CD4-positive, alpha-beta T cell treated with Interleukin-17A for 4 hours (primary cell): ENCODE results near the gene HMGB4.

Experiments used
- DNase-seq: peaks from one replicate; pipeline ENCODE4 v3.0.0-alpha.2; 2020; ENCODE audit warnings: mixed read lengths

The HMGB4 gene

GRCh38 chr1:33863779-33864178 is at the start of gene HMGB4:
Gene HMGB4 (plus strand): TSS chr1:33864079. CDS start chr1:33864192, 113 bp downstream.
- DNase-seq = no peak

- no peak for DNase-seq
Measured at GRCh38 chr1:33814166-33814565, 49.7 kb upstream of the HMGB4 start.

GRCh38 chr1:33815061-33815460 is 48.8 kb upstream of the HMGB4 start:
- DNase-seq = no peak

- DNase-seq = no peak
Measured at GRCh38 chr1:33818071-33818470, 45.8 kb upstream of the HMGB4 start.

- DNase-seq = no peak
Measured at GRCh38 chr1:33819290-33819912, 44.5 kb upstream of the HMGB4 start.

GRCh38 chr1:33819913-33820311 is 44.0 kb upstream of the HMGB4 start:
- no peak for DNase-seq

GRCh38 chr1:33820804-33821203 is 43.1 kb upstream of the HMGB4 start:
- DNase-seq = no peak

GRCh38 chr1:33821291-33821690 is 42.6 kb upstream of the HMGB4 start:
- DNase-seq = no peak

- no peak for DNase-seq
Measured at GRCh38 chr1:33822396-33822795, 41.5 kb upstream of the HMGB4 start.

- no peak for DNase-seq
Measured at GRCh38 chr1:33823401-33823800, 40.5 kb upstream of the HMGB4 start.

GRCh38 chr1:33823830-33824229 is 40.0 kb upstream of the HMGB4 start:
- no peak for DNase-seq

GRCh38 chr1:33824321-33824720 is 39.6 kb upstream of the HMGB4 start:
- DNase-seq = no peak

GRCh38 chr1:33824971-33825370 is 38.9 kb upstream of the HMGB4 start:
- DNase-seq = no peak

- no peak for DNase-seq
Measured at GRCh38 chr1:33825506-33825905, 38.4 kb upstream of the HMGB4 start.

- DNase-seq = no peak
Measured at GRCh38 chr1:33826311-33826710, 37.6 kb upstream of the HMGB4 start.

- DNase-seq = no peak
Measured at GRCh38 chr1:33826711-33827110, 37.2 kb upstream of the HMGB4 start.

GRCh38 chr1:33828059-33828458 is 35.8 kb upstream of the HMGB4 start:
- DNase-seq = no peak

GRCh38 chr1:33828654-33829053 is 35.2 kb upstream of the HMGB4 start:
- no peak for DNase-seq

- DNase-seq = no peak
Measured at GRCh38 chr1:33836911-33837310, 27.0 kb upstream of the HMGB4 start.

GRCh38 chr1:33837635-33838034 is 26.2 kb upstream of the HMGB4 start:
- no peak for DNase-seq

- no peak for DNase-seq
Measured at GRCh38 chr1:33841494-33841893, 22.4 kb upstream of the HMGB4 start.

GRCh38 chr1:33842348-33842747 is 21.5 kb upstream of the HMGB4 start:
- no peak for DNase-seq

GRCh38 chr1:33844166-33844565 is 19.7 kb upstream of the HMGB4 start:
- DNase-seq = no peak

GRCh38 chr1:33846861-33847260 is 17.0 kb upstream of the HMGB4 start:
- no peak for DNase-seq

- DNase-seq = no peak
Measured at GRCh38 chr1:33848205-33848937, 15.5 kb upstream of the HMGB4 start.
